Measurements from ENCODE around the gene CCNY.

CCNY gene

GRCh38 chr10:35453855-35454532, 117.7 kb downstream of the CCNY start:
- no peak for DNase-seq (ENCODE audit: low read depth)

- DNase-seq (ENCODE audit: low read depth): no peak
These were observed 119.9 kb downstream of the CCNY start for GRCh38 chr10:35456153-35456720.

GRCh38 chr10:35456784-35457183, 120.5 kb downstream of the CCNY start:
- DNase-seq (ENCODE audit: low read depth): no peak

- no peak for DNase-seq (ENCODE audit: low read depth)
These were observed 122.5 kb downstream of the CCNY start for GRCh38 chr10:35458500-35459448.

GRCh38 chr10:35459449-35459847, 123.1 kb downstream of the CCNY start:
- DNase-seq (ENCODE audit: low read depth): no peak

GRCh38 chr10:35460852-35461460, 124.6 kb downstream of the CCNY start:
- DNase-seq (ENCODE audit: low read depth): no peak

- no peak for DNase-seq (ENCODE audit: low read depth)
These were observed 126.2 kb downstream of the CCNY start for GRCh38 chr10:35462491-35462934.

GRCh38 chr10:35463105-35463867, 127.0 kb downstream of the CCNY start:
- no peak for DNase-seq (ENCODE audit: low read depth)

GRCh38 chr10:35463878-35464277, 127.6 kb downstream of the CCNY start:
- no peak for DNase-seq (ENCODE audit: low read depth)

- no peak for DNase-seq (ENCODE audit: low read depth)
These were observed 128.6 kb downstream of the CCNY start for GRCh38 chr10:35464825-35465456.

- DNase-seq (ENCODE audit: low read depth): no peak
These were observed 129.4 kb downstream of the CCNY start for GRCh38 chr10:35465673-35466072.

- no peak for DNase-seq (ENCODE audit: low read depth)
These were observed 129.9 kb downstream of the CCNY start for GRCh38 chr10:35466170-35466569.

GRCh38 chr10:35466661-35467060, 130.4 kb downstream of the CCNY start:
- DNase-seq (ENCODE audit: low read depth): no peak

GRCh38 chr10:35467186-35467585, 130.9 kb downstream of the CCNY start:
- DNase-seq (ENCODE audit: low read depth): no peak

- DNase-seq (ENCODE audit: low read depth): no peak
These were observed 134.1 kb downstream of the CCNY start for GRCh38 chr10:35470248-35470924.

GRCh38 chr10:35470925-35471315, 134.6 kb downstream of the CCNY start:
- no peak for DNase-seq (ENCODE audit: low read depth)

- no peak for DNase-seq (ENCODE audit: low read depth)
These were observed 135.1 kb downstream of the CCNY start for GRCh38 chr10:35471435-35471834.

GRCh38 chr10:35480142-35480541, 143.8 kb downstream of the CCNY start:
- DNase-seq (ENCODE audit: low read depth): no peak

- no peak for DNase-seq (ENCODE audit: low read depth)
These were observed 145.1 kb downstream of the CCNY start for GRCh38 chr10:35481413-35481812.

GRCh38 chr10:35486297-35486990, 150.1 kb downstream of the CCNY start:
- DNase-seq (ENCODE audit: low read depth): no peak

Data from stimulated activated CD8-positive, alpha-beta memory T cell treated with anti-CD3 and anti-CD28 coated beads, Interleukin-15, amount 100 ng/mL, for 1 hour (primary cell).